ENCODE data around the gene LUZP1. TPM values are rescaled to one million over a fixed set of nuclear protein-coding genes. Genes with fewer than 3 reads are reported as not detected.

The LUZP1 gene
- total RNA-seq, 2 experiments from 2014 or later = 20.1 to 23.7 TPM

DNA sequence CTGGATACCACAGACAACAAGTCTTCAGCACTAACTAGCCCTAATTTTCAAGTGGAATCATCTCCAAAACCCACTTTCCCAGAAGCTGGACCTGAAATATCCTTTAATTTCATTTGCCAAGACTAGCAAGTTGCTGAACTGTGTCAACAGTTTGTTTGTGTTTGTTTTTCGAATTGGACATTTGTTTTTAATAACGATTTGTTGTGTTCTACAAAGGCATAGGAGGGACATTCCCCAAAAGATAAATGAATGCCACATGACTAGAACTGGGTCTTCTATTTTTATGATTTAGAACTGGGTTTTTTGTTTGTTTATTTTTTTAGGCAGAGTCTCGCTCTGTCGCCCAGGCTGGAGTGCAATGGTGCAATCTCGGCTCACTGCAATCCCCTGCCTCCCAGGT lies 17.9 kb downstream of the LUZP1 start:
- Histone ChIP-seq H3K4me3 (ENCODE audit: low read length) (no peak overlapping the region), H3K4me1 (ENCODE audit: insufficient read depth, low read length) (peaks cover 6% of the 10 kb centered on the region), H3K27me3 (ENCODE audit: control insufficient read depth in 1 of 2, insufficient read depth in 2 of 2, low read length in 2 of 2) (no peaks in the 10 kb centered on the region), H3K36me3 (ENCODE audit: insufficient read depth, low read length) (no peaks in the 10 kb centered on the region), H3K27ac (ENCODE audit: low read depth in 1 of 2, low read length in 2 of 2) (no peak overlapping the region), H3K9me3 (ENCODE audit: control insufficient read depth in 1 of 2, insufficient read depth in 1 of 2, low read length in 2 of 2) (no peaks in the 10 kb centered on the region)
- no peak overlapping the region for H3K4me3 Mint-ChIP-seq
- no peak overlapping the region for H3K27ac Mint-ChIP-seq
- ATAC-seq (ENCODE audit: poor library complexity) (no peak), DNase-seq (no peak)
- peaks cover 42% of the 10 kb centered on the region for H3K4me1 Mint-ChIP-seq (ENCODE audit: low read depth)
- TF ChIP-seq, protein P1, sequence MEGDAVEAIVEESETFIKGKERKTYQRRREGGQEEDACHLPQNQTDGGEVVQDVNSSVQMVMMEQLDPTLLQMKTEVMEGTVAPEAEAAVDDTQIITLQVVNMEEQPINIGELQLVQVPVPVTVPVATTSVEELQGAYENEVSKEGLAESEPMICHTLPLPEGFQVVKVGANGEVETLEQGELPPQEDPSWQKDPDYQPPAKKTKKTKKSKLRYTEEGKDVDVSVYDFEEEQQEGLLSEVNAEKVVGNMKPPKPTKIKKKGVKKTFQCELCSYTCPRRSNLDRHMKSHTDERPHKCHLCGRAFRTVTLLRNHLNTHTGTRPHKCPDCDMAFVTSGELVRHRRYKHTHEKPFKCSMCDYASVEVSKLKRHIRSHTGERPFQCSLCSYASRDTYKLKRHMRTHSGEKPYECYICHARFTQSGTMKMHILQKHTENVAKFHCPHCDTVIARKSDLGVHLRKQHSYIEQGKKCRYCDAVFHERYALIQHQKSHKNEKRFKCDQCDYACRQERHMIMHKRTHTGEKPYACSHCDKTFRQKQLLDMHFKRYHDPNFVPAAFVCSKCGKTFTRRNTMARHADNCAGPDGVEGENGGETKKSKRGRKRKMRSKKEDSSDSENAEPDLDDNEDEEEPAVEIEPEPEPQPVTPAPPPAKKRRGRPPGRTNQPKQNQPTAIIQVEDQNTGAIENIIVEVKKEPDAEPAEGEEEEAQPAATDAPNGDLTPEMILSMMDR (IDR thresholded peaks at IDR 0.05) = no peak
- H3K27me3 Mint-ChIP-seq = no peaks in the 10 kb centered on the region
- ChIA-PET POLR2A (no interaction called here), CTCF (no interaction called here)
- intact Hi-C loops (cut with DNase I, micrococcal nuclease) = no loop called here
- H3K9me3 Mint-ChIP-seq = no peaks in the 10 kb centered on the region
- no peaks in the 10 kb centered on the region for H3K36me3 Mint-ChIP-seq (ENCODE audit: low read depth)

DNA sequence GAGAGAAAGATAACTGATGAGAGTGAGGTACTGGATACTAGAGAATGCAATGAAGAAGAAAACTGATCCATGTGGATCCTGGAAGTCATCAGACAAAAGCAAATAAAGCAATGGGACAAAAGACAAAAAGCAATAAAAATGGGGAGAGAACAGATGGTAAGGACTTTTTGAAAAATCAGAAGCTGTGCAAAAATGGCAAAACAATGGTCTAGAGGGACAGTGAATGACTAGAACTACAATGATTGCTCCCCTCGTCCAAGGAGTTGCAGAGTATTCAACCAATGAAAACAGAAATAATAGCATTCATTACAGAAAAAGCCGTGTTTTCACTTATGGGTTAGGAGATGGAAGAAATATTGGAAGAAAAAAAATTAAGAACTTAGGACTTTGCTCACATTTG lies 18.5 kb downstream of the LUZP1 start:
- DNase-seq = no peak
- Mint-ChIP-seq H3K36me3 (ENCODE audit: low read depth) (no peaks in the 10 kb centered on the region), H3K9me3 (no peaks in the 10 kb centered on the region), H3K27ac (no peak overlapping the region), H3K4me3 (no peak overlapping the region), H3K4me1 (ENCODE audit: low read depth) (peaks cover 38% of the 10 kb centered on the region), H3K27me3 (no peaks in the 10 kb centered on the region)
- H3K9me3 ChIP-seq (ENCODE audit: control insufficient read depth in 1 of 2, insufficient read depth in 1 of 2, low read length in 2 of 2) = no peaks in the 10 kb centered on the region
- H3K27ac ChIP-seq (ENCODE audit: low read depth in 1 of 2, low read length in 2 of 2) = no peak overlapping the region
- TF ChIP-seq, protein P1 (IDR thresholded peaks at IDR 0.05) = no peak
- CTCF ChIA-PET = no interaction called here
- intact Hi-C loops (cut with DNase I, micrococcal nuclease) = no loop called here
- H3K4me3 ChIP-seq (ENCODE audit: low read length) = no peak overlapping the region
- POLR2A ChIA-PET = no interaction called here
- H3K4me1 ChIP-seq (ENCODE audit: insufficient read depth, low read length) = peaks cover 6% of the 10 kb centered on the region
- H3K36me3 ChIP-seq (ENCODE audit: insufficient read depth, low read length) = no peaks in the 10 kb centered on the region
- no peak for ATAC-seq (ENCODE audit: poor library complexity)
- H3K27me3 ChIP-seq (ENCODE audit: control insufficient read depth in 1 of 2, insufficient read depth in 2 of 2, low read length in 2 of 2) = no peaks in the 10 kb centered on the region

DNA sequence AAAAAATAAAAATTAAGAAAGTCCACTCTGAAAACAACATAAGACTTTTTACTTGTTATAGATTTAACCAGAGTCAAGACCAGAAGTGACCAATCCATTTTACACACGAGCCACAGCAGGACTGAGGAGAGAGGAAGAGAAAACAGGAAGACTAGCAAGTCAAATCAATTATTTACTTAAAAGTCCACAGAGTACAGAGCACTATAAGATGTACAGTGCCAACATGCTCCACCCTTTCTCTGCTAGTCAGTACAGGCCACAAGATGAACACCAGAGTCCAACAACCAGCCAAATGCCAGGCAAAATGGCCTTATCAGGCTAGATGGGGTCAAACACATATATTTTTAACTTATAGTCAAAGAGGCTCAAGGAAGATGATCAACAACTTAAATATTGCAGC lies 19.5 kb downstream of the LUZP1 start:
- H3K4me3 ChIP-seq (ENCODE audit: low read length) = no peak overlapping the region
- ChIA-PET CTCF (no interaction called here), POLR2A (no interaction called here)
- no peak for DNase-seq
- Mint-ChIP-seq H3K27me3 (no peaks in the 10 kb centered on the region), H3K27ac (no peak overlapping the region), H3K36me3 (ENCODE audit: low read depth) (no peaks in the 10 kb centered on the region), H3K4me1 (ENCODE audit: low read depth) (peaks cover 44% of the 10 kb centered on the region), H3K9me3 (no peaks in the 10 kb centered on the region), H3K4me3 (no peak overlapping the region)
- no peak for ATAC-seq (ENCODE audit: poor library complexity)
- H3K4me1 ChIP-seq (ENCODE audit: insufficient read depth, low read length) = peaks cover 6% of the 10 kb centered on the region
- peaks cover 1% of the 10 kb centered on the region for H3K36me3 ChIP-seq (ENCODE audit: insufficient read depth, low read length)
- intact Hi-C loops (cut with DNase I, micrococcal nuclease) = no loop called here
- no peaks in the 10 kb centered on the region for H3K9me3 ChIP-seq (ENCODE audit: control insufficient read depth in 1 of 2, insufficient read depth in 1 of 2, low read length in 2 of 2)
- H3K27me3 ChIP-seq (ENCODE audit: control insufficient read depth in 1 of 2, insufficient read depth in 2 of 2, low read length in 2 of 2) = no peaks in the 10 kb centered on the region
- no peak overlapping the region for H3K27ac ChIP-seq (ENCODE audit: low read depth in 1 of 2, low read length in 2 of 2)
- TF ChIP-seq, protein P1 (IDR thresholded peaks at IDR 0.05) = no peak
